Measurements from ENCODE around the gene ELOA. TPM values are rescaled to one million over a fixed set of nuclear protein-coding genes. Genes with fewer than 3 reads are reported as not detected.

The ELOA gene, protein sequence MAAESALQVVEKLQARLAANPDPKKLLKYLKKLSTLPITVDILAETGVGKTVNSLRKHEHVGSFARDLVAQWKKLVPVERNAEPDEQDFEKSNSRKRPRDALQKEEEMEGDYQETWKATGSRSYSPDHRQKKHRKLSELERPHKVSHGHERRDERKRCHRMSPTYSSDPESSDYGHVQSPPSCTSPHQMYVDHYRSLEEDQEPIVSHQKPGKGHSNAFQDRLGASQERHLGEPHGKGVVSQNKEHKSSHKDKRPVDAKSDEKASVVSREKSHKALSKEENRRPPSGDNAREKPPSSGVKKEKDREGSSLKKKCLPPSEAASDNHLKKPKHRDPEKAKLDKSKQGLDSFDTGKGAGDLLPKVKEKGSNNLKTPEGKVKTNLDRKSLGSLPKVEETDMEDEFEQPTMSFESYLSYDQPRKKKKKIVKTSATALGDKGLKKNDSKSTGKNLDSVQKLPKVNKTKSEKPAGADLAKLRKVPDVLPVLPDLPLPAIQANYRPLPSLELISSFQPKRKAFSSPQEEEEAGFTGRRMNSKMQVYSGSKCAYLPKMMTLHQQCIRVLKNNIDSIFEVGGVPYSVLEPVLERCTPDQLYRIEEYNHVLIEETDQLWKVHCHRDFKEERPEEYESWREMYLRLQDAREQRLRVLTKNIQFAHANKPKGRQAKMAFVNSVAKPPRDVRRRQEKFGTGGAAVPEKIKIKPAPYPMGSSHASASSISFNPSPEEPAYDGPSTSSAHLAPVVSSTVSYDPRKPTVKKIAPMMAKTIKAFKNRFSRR
- polyA plus RNA-seq (2013, experiment 1 of 2; ENCODE audit: insufficient read length) = 33.2 TPM
- 22.6 TPM for polyA plus RNA-seq (2013, experiment 2 of 2; ENCODE audit: insufficient read length)

GRCh38 chr1:23743287-23744152 is at the start of gene ELOA:
Gene ELOA, plus strand, starts transcription at chr1:23743471. Its CDS starts 33 bp downstream, at chr1:23743504.
- peak; percentile 73 for DNase-seq

DNA sequence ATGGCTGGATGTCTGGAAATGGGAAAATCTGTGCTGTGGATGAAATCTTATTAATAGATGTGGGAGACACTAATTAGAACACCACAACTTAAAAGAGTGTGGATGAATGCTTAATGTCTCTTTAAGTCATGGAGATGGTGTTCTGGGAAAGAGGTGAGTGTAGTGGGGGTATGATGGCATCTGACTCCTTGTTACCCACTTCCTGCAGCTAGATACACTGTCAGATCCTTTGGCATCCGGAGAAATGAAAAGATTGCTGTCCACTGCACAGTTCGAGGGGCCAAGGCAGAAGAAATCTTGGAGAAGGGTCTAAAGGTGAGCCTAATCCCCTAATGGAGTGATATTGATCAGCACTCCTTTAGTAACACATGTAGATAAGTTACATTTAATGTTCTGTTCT is 49.7 kb upstream of the ELOA start:
- no peak for DNase-seq

DNA sequence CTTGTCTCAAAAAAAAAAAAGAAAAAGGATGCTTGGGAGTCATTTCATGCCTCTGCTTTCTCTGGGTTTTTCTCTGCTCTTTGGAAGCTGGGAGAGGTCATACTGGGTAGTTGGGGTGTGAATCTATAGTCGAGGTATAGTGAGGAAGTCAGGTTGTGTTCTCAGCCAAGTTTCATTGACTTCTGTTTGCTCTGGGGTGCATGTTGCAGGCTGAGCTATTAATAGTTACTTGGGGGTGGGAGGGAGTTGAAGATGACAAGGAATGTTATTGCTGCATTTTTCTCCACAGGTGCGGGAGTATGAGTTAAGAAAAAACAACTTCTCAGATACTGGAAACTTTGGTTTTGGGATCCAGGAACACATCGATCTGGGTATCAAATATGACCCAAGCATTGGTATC is 48.9 kb upstream of the ELOA start:
- no peak for DNase-seq

GRCh38 chr1:23695667-23696066 is 47.6 kb upstream of the ELOA start:
- no peak for DNase-seq

- no peak for DNase-seq
Measured at GRCh38 chr1:23696335-23696989, 46.8 kb upstream of the ELOA start.

DNA sequence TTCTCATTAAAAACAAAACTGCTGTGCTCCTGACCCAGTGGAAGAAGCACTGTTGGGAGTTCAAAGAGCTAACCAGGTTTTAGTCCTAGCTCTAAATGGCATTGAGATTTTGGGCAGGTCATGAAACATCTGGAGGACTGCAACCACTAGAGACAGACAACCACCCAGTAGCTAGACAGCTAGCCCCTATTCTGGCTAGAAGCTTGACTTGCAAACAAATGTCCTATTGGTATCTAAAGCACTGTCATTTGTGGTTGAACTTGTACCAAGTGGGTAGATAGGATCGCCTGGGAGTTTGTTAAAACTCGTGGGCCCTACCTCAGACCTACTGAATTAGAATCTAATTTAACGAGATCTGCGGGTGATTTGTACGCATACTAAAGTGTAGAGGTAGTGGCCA is 44.8 kb upstream of the ELOA start:
- DNase-seq = no peak

- DNase-seq = no peak
Measured at GRCh38 chr1:23699280-23700179, 43.7 kb upstream of the ELOA start.

DNA sequence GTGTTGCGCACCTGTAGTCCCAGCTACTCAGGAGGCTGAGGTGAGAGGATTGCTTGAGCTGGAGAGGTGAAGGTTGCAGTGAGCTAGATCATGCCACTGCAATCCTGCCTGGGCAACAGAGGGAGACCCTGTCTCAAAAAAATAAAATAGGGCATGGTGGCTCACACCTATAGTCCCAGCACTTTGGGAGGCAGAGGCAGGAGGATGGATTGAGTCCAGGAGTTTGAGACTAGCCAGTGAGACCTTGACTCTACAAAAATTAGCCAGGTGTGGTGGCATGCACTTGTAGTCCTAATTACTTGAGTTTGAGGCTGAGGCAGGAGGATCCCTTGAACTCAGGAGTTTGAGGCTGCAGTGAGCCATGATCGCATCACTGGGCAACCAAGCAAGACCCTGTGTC is 42.0 kb upstream of the ELOA start:
- DNase-seq = no peak

- DNase-seq = no peak
Measured at GRCh38 chr1:23701996-23702395, 41.3 kb upstream of the ELOA start.

GRCh38 chr1:23704834-23705495 is 38.3 kb upstream of the ELOA start:
- DNase-seq = no peak

DNA sequence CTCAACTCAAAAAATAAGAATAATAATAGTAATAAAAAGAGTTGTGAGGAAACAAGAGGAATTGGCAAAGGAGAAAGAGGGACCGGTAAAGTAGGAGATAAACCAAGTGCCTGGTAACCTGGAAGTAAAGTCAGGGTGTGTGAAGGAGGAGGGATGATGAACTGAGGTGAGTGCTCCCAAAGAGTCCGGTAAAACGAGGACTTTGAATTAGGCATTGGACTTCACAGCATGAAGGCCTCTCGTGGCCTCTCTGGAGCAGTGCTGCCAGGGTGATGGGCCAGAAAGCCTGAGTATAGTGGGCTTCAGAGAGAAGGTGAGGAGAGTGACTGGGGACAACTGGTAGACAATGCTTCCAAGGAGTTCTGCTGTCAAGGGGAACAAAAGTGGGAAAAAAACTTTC is 34.0 kb upstream of the ELOA start:
- DNase-seq = no peak

DNA sequence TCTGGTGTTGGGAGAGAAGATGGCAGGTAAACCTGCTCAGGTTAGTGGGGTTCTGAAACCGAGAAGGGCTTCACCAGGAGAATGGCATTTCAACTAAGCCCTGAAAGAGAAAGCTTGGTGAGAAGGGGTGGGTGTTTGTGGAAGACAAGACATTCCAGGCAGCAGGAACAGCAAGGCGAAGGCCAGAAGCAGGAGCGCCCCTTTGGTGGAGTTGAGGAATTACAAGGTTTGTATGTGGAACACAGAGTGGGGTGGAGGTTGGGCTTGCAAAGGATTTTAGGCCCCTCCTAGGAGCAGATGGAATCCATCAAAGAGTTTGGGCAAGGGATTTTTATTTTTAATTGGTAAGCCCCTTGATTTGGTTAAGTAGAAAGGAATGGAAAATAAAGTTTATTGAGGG is 24.8 kb upstream of the ELOA start:
- peak; percentile 65 for DNase-seq

DNA sequence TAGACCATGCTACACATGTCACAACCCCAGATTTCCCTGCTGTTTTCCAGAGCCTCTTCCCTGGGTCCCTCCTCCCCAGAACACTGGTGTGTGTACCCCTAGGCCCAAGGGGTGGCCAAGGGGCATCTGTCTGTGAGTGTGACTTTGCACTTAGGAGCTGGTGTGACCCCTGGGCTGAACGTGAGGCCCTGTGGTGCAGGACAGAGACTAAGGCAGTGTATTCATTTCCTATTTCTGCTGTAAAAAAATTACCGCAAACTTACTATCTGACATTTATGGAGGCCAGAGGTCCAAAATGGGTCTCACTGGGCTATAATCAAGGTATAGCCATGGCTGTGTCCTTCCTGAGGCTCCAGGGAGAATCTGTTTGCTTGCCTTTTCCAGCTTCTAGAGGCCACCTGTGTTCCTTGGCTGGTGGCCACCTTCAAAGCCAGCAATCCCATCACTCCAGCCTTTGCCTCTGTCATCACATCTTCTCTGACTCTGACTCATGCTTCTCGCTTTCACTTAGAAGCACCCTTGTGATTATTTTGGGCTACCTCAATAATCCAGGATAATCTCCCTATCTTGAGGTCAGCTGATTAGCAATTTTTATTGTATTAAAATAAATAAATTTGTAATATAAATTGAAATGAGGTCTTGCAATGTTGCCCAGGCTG is 24.0 kb upstream of the ELOA start:
- DNase-seq = no peak

GRCh38 chr1:23720256-23720995 is 22.8 kb upstream of the ELOA start:
- DNase-seq = no peak

- no peak for DNase-seq
Measured at GRCh38 chr1:23722652-23723051, 20.6 kb upstream of the ELOA start.

DNA sequence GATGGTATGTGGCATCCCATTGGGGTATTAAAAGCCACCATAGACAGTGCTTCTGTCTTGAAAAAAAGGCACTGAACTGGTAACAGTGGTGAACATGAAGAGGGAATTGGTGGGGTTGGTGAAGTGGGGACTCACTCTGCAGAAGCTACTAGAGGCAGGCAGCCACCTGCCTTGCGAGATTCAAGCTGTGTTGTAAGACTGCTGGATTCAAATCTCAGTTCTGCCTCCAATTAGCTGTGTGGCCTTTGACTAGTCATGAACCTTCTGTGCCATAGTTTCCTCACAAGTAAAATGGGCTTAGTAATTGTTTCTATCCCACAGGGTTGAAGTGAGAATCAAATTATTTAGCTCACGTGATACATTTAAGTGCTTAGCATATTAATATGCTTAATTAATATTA is 16.6 kb upstream of the ELOA start:
- no peak for DNase-seq

DNA sequence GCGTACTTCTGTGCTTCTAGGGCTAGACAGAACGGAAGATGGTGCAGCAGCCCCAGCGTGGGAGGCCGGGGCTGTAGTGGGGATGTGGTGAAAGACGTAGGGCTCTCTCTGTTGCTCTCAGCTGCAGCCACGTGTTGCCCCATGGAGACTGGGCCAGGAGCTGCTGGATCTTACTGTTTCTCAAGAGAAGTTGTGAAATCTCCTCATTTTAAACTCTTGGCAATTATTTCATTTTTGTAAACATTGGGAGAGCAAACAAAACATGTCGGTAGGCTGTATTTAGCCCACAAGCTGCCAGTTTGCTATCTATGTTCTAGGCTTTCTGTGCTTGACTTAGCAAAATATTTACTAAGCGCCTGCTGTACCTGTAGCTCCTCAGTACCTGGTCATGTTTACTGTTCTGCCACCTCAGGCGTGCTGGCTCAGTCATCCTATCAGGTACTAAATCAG is 15.9 kb upstream of the ELOA start:
- no peak for DNase-seq

DNA sequence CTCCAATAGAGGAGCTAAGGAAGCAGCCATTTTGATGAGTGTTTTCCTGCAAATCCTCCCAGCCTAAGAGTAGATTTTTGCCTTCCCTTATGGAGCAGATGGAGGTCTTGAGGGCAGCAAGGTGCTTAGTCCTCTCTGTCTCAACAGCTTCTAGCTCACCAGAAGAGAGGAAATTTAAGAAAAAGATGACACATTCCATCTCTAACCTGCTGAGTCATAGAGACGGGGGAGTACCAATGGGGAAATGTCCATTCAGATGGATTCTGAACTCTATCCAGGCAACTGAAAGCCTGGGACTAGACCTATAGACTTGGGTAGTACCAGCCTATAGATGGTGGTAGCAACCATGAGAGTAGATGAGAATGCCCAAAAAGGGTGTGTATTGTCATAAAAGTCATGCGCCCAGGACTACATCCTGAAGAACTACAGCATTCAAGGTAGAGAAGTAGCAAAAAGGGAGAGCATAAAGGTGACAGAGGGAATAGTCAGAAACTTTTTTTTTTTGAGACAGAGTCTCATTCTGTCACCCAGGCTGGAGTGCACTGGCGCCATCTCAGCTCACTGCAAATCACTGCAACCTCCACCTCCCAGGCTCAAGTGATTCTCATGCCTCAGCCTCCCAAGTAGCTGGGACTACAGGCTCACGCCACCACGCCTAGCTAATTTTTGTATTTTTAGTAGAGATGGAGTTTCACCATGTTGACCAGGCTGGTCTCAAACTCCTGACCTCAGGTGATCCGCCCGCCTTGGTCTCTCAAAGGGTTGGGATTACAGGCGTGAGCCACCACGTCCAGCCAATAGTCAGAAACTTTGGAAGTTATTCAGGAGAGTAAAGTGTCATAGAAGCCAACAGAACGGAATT is 10.7 kb upstream of the ELOA start:
- peak; percentile 41 for DNase-seq

Data from fibroblast of skin of back (primary cell).